GM18517 (cell line): ENCODE data around the gene LAMB4.

Source experiments
- ATAC-seq: cut with Tn5 transposase; IDR thresholded peaks from one replicate; pipeline ENCODE4 v1.9.1; 2021; ENCODE audit warnings: mild to moderate bottlenecking, moderate library complexity; ENCODE audit not compliant: unreplicated experiment

LAMB4 gene

DNA sequence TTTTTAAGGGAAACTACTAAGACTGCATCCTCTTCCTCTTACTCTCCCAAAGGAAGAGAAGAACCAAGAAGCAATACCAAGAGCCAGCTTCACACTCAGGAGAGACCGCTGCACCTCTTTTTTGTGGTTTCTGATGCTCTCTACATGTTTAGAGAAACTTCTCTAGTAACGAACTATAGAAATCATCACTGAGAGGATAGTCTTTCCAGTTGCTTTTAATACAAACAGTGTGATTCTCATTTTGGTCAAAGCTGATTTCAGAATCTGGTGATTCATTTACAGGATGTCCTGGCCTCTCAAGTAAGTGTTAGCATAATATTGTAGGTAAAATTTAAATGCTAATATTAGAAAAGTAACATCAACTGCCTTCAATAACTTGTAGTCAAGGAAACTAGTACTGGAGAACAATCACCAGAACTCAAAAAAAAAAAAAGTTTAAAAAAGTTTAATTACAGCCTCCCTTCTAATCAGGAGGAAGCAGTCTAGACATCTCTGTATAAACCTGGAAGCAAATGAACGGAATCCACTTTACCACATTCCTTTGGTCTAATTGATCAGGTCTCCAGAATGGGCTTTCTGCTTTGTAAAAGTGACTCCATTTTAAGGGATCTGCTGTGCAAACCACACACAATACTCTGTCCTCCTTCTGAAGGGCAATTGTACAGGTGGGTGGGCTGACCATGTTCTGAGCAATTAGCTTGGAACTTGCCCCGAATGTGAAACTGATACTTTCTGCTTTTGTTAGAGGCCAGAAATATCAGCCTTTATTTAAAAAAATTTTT lies 130.2 kb downstream of the LAMB4 start:
- ATAC-seq, result no peak

- no peak for ATAC-seq
Observed at GRCh38 chr7:107998660-107999480, 131.3 kb downstream of the LAMB4 start.

DNA sequence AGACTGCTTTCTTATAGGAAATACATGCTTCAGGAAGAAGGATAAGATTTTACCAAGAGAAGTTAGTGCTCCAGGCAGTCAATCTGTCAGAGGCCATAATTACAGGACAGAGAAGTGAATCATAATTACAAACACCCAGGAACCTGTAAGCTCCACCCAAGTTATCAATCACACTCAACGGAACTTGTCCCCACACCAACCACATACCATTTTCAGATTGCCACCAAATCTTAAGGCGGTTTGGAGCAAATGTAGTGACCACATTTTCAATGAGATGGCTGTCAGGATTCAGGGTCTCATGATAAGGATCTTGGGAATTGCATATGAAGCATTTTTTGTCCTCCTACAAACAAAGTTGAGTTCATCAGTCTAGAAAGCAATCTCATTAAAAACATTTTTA lies 132.0 kb downstream of the LAMB4 start:
- no peak for ATAC-seq

DNA sequence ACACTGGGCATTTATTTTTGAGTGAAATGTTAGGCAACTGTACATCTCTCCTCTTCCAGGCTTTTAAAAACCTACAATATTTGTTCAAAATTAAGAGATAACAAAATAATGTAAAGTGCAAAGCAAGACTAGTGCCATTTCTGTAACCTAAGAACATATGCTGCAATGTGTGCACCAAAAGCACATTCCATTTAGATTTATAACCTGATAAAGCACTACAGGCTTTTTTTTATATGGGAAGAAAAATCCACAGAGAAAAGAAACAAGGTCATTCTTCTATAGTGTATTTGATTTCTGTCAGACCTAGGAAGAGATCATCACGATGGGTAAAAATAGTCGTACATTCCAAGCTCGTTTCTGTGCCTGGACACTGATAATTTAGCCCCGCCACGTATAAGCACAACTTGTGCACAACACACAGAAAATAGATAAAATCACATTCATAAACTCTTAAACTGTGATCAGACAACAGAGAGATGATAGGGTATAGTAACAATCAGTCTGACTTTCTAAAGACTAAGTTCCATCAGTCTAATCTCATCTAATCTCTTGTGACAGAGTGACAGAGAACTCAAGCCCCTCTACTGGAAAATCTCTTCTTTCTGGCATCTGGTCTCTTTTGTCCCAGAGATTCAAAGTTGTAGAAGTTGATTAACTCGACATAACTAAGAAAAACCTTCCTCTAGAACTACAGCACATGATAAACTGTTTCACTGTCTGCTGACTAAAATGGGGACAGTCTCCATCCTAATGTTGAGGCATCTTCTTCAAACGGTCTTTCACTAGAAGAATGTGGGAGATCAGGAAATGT lies 133.9 kb downstream of the LAMB4 start:
- ATAC-seq, result no peak

GRCh38 chr7:107995184-107996071 lies 134.7 kb downstream of the LAMB4 start:
- ATAC-seq, result no peak

DNA sequence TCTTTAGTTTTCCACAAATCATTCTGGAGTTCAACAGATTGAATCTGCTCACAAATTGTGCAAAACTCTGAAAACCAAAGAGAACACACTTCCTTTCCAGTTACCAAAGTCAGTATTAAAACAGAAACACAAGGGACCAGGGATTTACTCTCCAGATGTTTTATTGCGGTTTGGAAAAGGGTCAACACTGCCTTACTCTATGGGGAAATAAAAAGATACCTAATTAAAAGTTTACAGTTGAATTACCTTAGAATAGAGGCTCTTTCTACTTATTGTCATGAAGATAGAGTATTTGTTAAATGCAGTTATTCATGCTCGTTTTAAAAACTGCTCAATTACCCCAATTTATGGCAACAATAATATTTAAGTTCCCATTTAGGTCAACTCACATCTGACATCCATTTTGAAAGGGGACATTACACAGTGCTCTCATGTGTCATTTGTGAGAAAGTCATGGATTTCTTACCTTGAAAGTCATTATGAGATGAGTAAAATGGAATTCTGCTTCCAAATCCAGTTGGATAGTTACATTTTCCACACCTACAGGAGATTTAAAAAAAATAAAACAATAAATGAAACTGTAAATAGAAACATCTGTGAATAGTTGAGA lies 135.6 kb downstream of the LAMB4 start:
- ATAC-seq, result no peak

- no peak for ATAC-seq
Observed at GRCh38 chr7:107993891-107994291, 136.3 kb downstream of the LAMB4 start.

DNA sequence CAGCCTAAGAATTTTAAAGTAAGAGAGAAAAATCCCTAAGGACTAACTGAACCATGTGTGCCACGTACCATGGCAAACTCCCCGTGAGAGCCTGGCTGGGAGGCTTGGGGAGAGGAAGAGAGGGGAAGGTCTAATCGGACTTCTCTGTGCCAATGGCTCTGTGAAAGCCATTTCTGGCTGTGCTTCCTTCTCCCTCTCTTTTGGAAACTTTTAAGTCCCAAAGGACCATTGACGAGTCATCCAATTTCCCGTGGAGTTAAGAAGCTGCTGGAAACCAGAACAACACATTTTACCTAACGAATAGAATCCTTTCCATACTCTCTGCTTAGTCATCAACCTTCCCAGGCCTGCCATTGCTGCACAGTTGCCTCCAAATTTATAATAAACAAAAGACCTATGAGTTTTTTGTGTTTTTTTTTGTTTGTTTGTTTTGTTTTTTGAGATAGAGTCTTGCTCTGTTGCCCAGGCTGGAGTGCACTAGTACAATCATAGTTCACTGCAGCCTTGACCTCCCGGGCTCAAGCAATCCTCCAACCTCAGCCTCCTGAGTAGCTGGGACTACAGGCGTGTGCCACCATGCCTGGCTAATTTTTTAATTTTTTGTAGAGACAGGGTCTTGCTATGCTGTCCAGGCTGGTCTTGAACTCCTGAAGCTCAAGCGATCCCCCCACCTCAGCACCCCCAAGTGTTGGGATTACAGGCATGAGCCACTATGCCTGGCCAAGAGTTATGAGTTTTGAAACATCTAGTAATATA lies 140.4 kb downstream of the LAMB4 start:
- ATAC-seq, result no peak

- no peak for ATAC-seq
Observed at GRCh38 chr7:107982918-107983389, 147.2 kb downstream of the LAMB4 start.

DNA sequence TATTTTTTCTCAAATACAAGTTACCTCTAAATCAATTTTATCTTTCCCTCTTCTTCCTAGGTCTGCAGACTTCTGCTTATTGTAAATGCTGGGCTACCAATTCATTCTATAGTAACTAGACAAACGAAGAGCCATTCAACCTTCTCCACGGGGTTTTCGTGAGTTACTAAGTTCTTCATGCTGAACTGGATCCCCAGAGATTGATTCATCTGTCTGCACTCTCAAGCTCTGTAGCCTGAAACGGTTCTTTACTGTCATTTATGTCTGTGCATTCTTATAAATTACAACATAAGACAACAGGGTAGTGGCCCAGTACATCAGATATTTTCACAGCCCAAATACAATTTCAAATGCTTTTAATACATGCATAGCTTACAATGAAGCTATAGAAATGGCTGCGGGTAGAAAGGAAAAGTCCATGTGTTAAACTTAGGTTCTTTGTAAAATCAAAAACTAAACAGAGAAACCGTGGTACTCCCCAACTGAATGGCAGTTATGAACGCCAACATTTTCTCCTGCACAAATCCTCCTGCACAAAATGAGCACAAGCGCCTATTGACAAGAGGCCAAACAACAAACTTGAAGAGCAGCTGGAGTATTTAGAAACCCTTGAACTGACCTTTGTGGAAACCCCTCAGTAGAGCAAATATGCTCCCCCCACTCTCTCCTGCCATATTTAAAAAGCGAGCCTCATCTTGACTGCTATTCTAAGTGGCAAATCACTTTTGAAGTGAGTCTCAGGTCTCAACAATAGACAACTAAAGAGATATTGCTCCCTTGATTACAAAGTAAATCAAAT lies 147.9 kb downstream of the LAMB4 start:
- no peak for ATAC-seq

GRCh38 chr7:107981466-107981865 lies 148.7 kb downstream of the LAMB4 start:
- ATAC-seq, result no peak

DNA sequence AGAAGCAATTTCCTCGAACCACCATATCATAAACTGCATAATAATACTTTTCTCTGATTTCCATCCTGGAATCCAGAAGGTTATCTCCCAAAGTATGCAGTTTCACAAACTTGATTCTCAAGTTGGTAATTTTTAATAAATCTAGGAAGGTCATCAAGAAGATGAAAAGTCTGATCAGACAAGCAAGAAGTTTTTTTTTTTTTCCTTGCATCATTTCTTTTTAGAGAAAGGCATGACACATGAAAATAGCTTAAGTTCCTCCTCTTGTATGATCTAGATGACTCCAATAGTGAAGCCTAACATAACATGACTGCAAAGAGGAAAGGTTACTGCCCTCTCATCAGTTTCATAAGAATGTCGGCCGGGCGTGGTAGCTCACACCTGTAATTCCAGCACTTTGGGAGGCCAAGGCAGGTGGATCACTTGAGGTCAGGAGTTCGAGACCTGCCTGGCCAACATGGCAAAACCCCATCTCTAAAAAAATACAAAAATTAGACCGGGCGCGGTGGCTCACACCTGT lies 149.4 kb downstream of the LAMB4 start:
- ATAC-seq, result no peak

DNA sequence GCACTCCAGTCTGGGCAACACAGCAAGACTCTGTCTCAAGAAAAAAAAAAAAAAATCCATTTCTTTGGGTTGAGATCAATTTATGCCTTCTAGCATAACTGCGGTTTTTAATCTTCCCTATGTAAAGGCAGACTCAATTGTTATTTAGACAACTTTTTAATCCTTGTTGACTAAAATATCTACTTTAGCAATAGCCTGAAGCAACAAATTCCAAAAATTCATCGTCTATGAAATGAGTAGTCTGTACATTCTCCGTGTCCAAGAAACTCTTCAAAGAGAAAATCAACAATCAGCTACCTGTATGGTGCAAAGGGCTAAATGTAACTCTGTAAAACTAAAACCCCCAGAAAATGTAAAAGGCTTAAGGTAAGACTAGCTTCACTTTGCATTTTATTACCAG lies 150.0 kb downstream of the LAMB4 start:
- no peak for ATAC-seq

- ATAC-seq, result no peak
Observed at GRCh38 chr7:107978815-107979408, 151.2 kb downstream of the LAMB4 start.

DNA sequence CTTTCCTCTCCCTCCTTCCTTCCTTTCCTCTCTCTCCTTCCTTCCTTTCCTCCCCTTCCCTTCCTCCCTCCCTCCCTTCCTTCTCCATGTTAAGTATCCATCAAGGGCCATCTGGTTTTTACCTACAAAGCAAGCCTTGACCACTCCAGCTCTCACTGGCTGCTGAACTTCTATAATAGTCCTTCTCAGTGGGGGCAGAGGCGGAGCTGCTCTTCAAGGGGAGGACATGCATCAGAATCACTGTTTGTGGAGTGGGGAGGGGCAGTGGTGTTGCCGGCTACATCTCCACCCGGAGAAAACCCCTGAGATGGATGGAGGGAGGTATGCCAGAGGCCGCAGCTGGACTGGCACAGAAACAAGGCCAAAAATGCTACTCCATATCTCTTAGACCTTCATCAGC lies 153.1 kb downstream of the LAMB4 start:
- ATAC-seq, result no peak

GRCh38 chr7:107976620-107977019 lies 153.5 kb downstream of the LAMB4 start:
- no peak for ATAC-seq

GRCh38 chr7:107975394-107976013 lies 154.7 kb downstream of the LAMB4 start:
- ATAC-seq, result no peak
